ENCODE data around the gene SF1. TPM values are rescaled to one million over a fixed set of nuclear protein-coding genes. Genes with fewer than 3 reads are reported as not detected.
A peak's percentile ranks its signal among the peaks of the same experiment; 100 is the strongest.

Gene SF1
- total and polyA plus RNA-seq, 2 of the 8 experiments (the other 6 are each of a cell fraction or from before 2014, with no cell fraction given) = 72.7 to 353 TPM

DNA sequence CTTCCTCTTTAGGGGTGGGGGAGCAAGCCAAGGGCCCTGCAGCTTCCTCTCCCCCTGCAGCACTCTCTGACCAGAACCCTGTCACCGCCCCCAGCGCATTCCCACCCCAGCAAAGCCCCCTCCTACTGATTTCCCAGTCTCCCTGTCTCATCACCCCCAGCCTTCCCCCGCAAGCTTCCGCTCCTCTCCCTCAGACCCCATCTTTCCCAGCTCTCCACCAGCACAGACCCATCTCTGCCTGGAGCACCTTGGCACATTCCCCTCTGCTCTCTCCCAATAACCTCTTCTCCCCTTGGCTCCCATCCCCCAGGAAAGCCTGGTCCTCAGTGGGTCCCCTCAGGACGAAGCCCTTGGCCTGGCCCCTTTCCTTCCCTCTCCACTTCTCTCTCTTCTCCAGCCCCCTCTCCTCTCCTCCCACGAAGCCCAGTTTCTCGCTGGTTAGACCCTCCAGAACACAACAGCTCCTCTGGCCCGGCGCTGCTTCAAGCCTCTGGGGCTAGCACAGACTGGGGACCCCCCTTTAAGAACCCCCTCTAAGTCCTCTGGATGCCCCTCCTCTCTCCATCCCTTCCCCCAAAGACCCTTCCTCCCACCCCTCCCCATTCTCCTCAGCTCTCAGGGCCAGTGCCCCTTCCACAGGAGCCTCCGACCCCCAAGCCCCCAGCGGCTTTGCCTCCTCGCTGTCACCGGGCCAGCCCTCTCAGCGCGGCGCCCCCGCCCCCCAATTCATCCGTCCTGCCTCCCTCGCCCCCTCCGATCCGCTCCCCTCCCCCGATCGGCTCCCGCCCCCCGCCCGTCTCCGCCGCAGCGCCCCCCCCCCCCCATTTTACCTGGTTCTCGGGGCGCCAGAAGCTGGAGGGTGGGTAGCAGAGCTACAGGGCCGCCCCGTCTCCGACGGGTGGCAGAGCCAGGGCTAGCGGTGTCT lies 55.9 kb downstream of the SF1 start:
- TF ChIP-seq SUZ12 (IDR thresholded peaks at IDR 0.05; ENCODE audit: low read length) = 0 out of 2 replicates have a peak, but pooled peaks have one; percentile 33
- TF ChIP-seq, protein P1, sequence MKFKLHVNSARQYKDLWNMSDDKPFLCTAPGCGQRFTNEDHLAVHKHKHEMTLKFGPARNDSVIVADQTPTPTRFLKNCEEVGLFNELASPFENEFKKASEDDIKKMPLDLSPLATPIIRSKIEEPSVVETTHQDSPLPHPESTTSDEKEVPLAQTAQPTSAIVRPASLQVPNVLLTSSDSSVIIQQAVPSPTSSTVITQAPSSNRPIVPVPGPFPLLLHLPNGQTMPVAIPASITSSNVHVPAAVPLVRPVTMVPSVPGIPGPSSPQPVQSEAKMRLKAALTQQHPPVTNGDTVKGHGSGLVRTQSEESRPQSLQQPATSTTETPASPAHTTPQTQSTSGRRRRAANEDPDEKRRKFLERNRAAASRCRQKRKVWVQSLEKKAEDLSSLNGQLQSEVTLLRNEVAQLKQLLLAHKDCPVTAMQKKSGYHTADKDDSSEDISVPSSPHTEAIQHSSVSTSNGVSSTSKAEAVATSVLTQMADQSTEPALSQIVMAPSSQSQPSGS (IDR thresholded peaks at IDR 0.05; ENCODE audit: low read length) = no peak
- Histone ChIP-seq H2BK12ac (ENCODE audit: low read depth, low read length) (peak overlapping the region; percentile 3; the same call in 1 of the 2 replicates), H2BK120ac (replicated peaks; ENCODE audit: low read depth, low read length) (no peak overlapping the region), H3K23ac (ENCODE audit: insufficient read length) (no peak overlapping the region), H3K4me1 (replicated peaks in 1 of 4; ENCODE audit: control insufficient read depth in 3 of 4, insufficient read depth in 4 of 4, low read length in 3 of 4) (peaks cover 10 to 33% (median 25%) of the 10 kb centered on the region in 4 experiments), H2AK5ac (ENCODE audit: low read depth, low read length) (no peak overlapping the region), H3K36me3 (ENCODE audit: control insufficient read depth in 2 of 4, insufficient read depth in 4 of 4, low read length in 3 of 4) (no peaks in the 10 kb centered on the region), H3K23me2 (ENCODE audit: low read depth, low read length) (peaks cover 8% of the 10 kb centered on the region; the same call in 1 of the 2 replicates), H3K79me2 (ENCODE audit: control insufficient read depth in 1 of 2, insufficient read depth in 2 of 2, low read length in 2 of 2) (no peaks in the 10 kb centered on the region), H3K27ac (ENCODE audit: low read depth, low read length) (no peak overlapping the region), H3K9me3 (ENCODE audit: insufficient read depth in 2 of 2, low read depth in 1 of 2, low read length in 1 of 2) (no peaks in the 10 kb centered on the region), H3K79me1 (ENCODE audit: low read depth, low read length) (peaks cover 4% of the 10 kb centered on the region; the same call in 1 of the 2 replicates), H3K4ac (replicated peaks; ENCODE audit: insufficient read length, low read depth, low read length) (no peak overlapping the region), H2BK5ac (ENCODE audit: low read depth, low read length) (no peak overlapping the region), H4K5ac (ENCODE audit: insufficient read length, low read depth, low read length) (no peak overlapping the region), H3K27me3 (replicated peaks in 1 of 4; ENCODE audit: control insufficient read depth in 3 of 4, extremely low read depth in 1 of 4, insufficient read depth in 3 of 4, low read length in 3 of 4) (peaks cover 7 to 20% (median 17%) of the 10 kb centered on the region in 4 experiments), H3K14ac (ENCODE audit: insufficient read length) (no peak overlapping the region), H2BK15ac (ENCODE audit: low read length) (no peak overlapping the region), H4K8ac (ENCODE audit: extremely low read depth, insufficient read depth, low read length) (peak overlapping the region; percentile 51; the same call in 1 of the 2 replicates), H2AFZ (ENCODE audit: low read length) (no peak overlapping the region), H3K56ac (replicated peaks; ENCODE audit: insufficient read length, low read depth, low read length) (no peak overlapping the region), H3K18ac (ENCODE audit: extremely low read depth, low read length) (no peak overlapping the region), H3K4me3 (ENCODE audit: extremely low read depth in 1 of 4, insufficient read depth in 2 of 4, low read depth in 3 of 4, low read length in 4 of 4) (peak overlapping the region in 1 of 4 experiments; percentile 41; a peak in 3 of 8 replicates), H4K91ac (replicated peaks; ENCODE audit: insufficient read length, low read length) (no peak overlapping the region), H2BK20ac (ENCODE audit: low read length) (no peak overlapping the region), H3K9ac (replicated peaks in 1 of 4; ENCODE audit: extremely low read depth in 1 of 4, low read depth in 3 of 4, low read length in 3 of 4) (no peak overlapping the region), H4K20me1 (replicated peaks in 1 of 2; ENCODE audit: control insufficient read depth in 1 of 2, insufficient read depth in 2 of 2, low read length in 2 of 2) (no peaks in the 10 kb centered on the region), H3K4me2 (ENCODE audit: insufficient read depth in 1 of 2, low read depth in 2 of 2, low read length in 2 of 2) (peak overlapping the region; percentile 0 to 31; a peak in 1 of 4 replicates)
- FAIRE-seq (no peak), DNase-seq (ENCODE audit: low read depth in 1 of 2, low spot score in 2 of 2) (no peak)
- ChIA-PET POLR2A (ENCODE audit: partially characterized antibody) (interaction anchor here (1.4 to 1.7 kb wide), 3 partner anchors 9 to 41 kb away, joined by 4 to 5 read pairs (median 5); no protein-coding TSS in a partner anchor), CTCF (ENCODE audit: partially characterized antibody) (interaction anchor here (0.5 to 2.4 kb wide), 12 partner anchors 11 to 116 kb away, joined by 3 to 18 read pairs (median 4); partner anchors contain the start of gene PYGM)
- WGBS, 2 experiments (ENCODE audit: extremely low coverage in 1 of 2, insufficient coverage in 1 of 2, insufficient read length in 1 of 2, insufficient replicate concordance in 2 of 2, low coverage in 1 of 2, low lambda C conversion rate in 2 of 2, missing lambda C conversion rate in 1 of 2) = 17% methylated on average over 2 of the region's 36 CpGs; no CpG with 5 or more reads in 1 of the 2 experiments

All from H1 (cell line).